HG03521 (cell line): Measurements from ENCODE around the gene CASP6.
"Not testable (repeated sequence)": the region's sequence is repeated elsewhere in the genome, so short reads cannot be mapped to it uniquely, and the experiment has no call there.

Source experiments
- ATAC-seq: cut with Tn5 transposase; IDR thresholded peaks from one replicate; pipeline ENCODE4 v1.9.1; 2021; ENCODE audit warnings: mild to moderate bottlenecking, moderate library complexity; ENCODE audit not compliant: unreplicated experiment

CASP6 gene

DNA sequence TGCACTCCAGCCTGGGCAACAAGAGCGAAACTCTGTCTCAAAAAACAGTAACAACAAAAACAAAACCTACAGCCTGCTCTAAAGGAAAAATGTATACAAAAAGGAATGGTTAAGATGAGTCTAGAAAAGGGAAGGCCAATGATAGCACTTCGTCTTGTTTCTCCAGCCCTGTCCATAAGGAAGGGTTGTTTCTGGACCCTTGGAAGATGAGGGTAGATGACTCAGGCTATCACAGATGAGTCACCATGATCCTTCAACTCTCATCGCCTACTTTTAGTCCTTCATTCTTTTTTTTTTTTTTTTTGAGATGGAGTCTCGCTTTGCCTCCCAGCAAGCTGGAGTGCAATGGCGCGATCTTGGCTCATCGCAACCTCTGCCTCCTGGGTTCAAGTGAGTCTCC lies 17.8 kb upstream of the CASP6 start:
- no peak for ATAC-seq

DNA sequence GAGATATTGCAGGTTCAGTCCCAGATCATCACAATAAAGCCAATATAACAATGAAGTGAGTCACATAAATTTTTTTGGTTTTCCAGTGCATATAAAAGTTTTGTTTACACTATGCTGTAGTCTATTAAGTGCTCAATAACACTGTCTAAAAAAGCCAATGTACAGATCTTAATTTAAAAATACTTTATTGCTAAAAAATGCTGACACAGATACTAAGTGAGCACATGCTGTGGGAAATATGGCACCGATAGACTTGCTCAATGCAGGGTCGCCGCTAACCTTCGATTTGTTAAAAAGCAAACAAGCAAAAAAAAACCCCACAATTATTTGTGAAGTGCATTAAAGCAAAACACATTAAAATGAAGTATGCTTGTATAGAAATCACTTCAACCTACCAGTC lies 16.4 kb upstream of the CASP6 start:
- no peak for ATAC-seq

DNA sequence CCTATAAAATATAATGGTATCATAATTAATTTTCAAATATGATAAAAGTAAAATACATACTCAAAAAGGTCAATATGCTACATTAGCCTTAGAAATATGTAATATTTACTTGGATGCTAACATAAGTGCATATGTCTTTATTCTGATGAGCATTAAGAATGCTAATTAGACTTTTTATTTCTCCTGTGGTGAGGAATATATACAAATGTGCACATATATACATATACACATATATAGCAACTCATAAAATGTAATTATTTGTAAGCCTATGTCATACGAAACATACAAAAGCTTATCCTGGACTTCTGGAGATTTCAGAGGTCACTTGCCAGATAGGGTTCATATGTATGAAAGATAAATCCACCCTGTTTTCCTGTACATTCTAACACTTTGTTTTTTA lies 15.5 kb upstream of the CASP6 start:
- ATAC-seq: no peak

DNA sequence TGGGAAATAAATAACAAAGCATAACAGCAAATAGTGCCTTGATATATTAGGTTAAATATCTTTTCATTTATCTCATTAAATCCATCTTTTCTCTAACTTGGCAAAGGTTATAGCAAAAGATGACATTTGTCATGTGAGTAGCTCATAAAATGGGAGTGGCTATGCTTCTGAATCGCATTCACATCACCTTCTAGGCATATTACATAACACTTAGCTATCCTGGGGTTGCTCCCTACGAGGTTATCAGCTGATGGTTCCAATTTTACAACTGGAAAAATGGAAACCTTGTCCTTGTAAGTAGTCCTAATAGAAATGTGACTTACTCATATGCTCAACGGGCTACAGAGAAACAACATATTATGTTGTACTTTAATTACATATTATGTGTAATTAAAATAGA lies 10.3 kb upstream of the CASP6 start:
- ATAC-seq: no peak

DNA sequence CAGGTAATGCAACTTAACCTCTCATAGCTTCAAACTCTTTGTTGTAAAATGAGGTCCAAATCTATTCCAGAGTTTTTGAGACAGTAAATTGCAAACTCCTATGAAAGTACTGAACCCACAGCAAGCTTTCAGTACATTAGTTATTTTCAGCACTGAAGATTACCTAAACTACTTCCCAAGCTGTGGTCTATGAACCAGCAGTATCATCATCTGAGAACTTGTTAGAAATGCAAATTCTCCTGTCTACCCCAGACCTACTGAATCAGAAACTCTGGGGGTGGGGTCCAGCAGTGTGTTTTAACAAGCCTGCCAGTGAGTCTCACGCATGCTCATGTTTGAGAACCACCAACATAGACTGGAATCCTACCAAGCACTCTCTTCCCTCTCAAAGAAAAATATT lies 5.7 kb upstream of the CASP6 start:
- ATAC-seq: peak; percentile 89

DNA sequence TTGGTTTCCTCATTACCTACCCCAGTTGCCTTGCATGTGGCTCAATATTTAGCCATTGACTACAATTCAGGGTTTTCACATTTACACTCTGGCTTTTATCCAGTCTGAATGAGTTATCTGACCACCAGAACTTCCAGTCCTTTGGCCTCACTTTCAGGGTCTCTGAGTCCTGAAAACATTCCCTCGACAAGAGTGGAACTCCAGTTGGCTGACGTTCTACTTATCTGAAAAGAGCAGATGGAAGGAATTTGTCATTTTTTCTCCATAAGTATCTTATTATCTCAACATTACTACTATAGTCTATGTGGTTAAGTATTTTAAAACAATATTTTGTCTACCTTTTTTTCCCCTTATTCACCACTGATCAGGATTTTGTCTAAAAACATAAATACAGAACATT lies 5.2 kb upstream of the CASP6 start:
- ATAC-seq: no peak

DNA sequence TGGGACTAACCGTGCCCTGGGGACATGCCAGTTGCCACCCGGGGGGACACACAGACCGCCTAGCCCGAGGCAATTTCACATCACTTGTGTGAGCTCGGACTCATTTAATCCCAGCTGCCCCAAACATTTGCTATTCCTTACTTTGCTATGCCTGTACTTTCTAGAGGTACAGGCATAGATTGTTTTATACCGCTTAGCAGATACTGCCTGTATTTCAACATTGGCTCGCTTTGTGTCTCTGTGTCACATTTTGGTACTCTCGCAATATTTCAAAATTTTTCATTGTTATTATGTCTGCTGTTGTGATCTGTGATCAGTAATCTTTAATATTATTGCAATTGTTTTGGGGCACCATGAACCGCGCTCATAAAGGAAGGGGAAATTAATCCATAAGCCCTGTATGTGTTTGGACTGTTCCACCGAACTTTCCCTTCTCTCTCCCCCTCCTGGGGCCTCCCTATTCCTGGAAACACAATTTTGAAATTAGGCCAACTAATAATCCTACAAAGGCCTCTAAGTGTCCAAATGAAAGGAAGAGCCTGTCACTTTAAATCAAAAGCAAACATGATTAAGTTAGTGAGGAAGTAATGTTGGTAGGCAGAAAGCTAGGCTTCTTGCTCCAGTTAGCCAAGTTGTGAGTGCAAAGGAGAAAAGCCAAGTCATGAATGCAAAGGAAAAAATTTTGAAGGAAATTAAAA lies 568 bp upstream of the CASP6 start:
- no peak for ATAC-seq

DNA sequence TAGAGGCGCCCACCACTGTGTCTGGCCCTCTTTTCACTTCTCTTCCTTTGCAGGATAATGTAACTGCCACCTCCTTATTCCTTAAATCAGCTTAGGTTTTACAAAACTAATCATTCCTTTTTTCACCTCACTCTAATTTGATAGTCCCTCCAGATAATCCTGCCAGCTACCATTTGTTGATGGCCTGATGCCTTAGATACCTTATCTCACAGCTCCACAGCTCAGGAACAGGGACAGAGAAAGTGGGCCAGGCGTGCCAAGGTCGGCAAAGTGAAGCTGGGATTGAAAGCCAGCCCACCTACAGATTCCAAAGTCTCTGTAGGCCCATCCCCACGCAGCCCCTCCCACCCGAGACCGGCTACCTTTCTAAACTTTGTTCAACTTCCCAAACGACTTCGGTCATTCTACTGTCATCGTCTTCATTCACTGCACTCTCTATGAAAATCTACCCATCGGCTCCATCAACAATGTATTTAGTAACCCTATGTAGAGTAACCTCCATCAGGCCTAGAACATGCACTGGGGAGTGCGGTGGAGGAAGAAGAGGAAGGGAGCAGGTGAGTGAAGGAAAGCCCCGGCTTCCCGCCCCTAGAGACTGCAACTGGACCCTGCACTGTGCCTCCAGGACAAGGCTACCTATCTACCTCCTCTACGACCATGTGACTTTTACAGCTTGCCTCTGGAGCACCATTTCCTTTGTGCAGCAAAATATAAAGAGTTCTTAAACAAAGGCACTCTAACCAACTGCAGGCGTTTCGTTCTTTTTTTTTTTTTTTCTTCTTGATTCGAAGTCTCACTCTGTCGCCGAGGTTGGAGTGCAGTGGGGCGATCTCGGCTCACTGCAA lies 1.5 kb downstream of the CASP6 start:
- no peak for ATAC-seq

DNA sequence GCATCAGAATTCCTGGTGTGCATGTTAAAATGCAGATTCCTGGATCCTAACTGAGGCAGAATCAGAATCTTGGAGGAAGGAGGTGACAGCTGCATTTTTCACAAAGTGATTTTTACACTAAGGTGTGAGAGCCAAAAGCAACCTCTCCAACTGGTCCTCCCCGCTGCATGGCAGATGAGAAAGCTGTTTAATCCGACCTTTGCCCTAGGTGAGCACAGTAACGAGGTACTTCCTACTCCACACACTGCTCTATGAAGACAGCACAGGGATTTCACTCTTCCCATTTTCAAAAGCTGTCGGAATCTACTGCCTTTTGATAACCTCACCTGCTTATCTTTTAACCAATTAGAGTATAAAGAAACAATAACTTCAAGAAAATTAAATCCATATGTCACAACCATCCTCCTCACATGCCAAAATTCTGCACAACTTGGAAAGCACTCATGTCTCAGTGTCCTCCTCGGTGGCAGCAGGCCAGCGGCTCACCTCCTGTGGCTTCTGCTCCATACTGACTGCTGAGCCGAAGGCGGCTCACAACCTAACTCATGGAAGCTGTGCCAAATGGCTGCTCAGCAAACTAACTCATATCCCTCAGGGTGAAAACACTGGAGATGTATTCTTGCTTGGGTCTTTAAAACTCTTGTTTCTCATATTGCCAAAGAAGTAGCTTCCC lies 3.6 kb downstream of the CASP6 start:
- no peak for ATAC-seq

DNA sequence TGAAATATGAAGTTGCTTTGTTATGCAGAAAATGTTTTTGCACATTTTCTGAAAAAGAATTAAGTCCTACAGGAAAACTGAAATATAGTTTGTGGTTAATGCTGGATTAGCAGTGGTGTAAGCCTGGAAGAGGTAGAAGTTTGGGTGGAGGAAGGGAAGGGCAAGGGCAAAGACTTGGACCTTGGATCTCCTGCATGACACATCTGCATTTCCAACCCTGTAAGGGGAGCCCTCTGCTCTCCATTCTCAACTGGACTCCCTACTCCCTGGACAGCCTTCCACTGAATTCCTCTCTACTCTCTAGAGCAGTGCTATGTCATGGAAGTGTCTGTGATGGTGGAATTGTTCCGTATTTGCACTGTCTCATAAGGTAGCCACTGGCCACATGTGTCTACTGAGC lies 4.6 kb downstream of the CASP6 start:
- no peak for ATAC-seq

DNA sequence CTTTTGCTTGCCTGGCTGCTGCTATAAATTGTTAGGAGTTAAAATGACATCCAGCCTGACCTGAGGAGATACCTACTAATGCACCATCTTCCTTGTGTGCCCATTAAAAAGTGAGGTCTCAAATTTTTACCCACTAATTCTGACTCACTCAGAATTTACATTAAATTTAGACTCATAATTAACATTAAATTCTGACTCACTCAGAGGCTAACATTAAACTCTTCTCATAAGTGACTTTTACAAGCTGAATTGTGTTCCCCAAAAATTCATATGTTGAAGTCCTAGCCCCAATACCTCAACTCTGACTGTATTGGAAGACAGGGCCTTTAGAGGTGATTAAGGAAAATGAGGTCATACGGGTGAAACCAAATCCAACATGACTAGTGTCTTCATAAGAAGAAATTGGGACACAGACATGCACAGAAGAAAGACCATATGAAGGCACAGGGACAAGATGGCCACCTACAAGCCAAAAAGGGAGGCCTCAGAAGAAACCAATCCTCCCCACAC lies 11.8 kb downstream of the CASP6 start:
- no peak for ATAC-seq

DNA sequence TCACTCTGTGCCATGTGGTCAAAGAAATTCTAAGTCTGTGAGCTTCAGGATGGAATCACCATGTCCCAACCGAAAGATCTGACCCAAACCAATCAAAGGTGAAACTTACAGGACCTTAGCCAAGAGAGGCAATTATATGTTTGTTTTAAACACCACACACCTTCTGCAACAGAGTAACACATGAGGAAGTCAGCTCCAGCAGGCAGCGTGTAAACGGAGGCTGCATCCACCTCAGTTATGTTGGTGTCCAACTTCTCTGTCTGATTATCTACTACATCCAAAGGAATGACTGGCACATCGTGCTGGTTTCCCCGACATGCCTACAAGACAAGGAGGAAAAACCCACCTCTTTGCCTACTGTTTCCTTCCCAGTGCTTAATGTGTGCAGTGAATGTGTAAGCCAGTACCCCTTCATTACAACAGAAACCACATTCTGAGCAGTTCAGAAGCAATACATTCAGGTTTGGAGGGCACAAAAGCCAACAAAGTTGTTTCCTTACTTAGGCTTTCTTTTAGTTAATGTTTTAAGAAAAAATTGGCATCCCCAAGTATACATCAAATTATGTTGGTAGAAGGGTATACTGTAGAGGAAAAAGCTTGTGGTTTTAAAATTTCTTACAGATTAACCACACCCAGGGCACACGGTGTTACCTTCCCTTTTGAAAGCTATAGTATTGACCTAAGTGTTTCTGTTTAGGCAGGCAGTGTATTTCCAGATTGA lies 12.4 kb downstream of the CASP6 start:
- peak; percentile 62 for ATAC-seq

DNA sequence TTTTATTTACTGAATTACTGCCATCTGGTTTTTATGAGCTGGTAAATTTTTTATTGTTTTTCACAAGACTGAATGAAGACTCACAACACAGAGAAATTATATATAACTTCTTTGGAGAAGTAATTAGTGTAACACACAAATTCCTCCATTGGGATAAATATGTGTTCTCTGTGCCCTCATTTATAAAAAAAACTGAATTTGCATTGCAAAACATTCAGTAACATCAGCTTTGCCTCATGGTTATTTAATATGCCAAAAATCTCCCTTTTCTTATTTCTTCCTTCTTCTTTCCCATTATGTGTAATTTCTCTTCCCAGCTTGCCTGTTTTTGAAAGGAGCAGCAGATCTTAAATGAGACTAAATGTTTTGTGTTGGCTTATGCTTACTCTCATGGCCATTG lies 18.5 kb downstream of the CASP6 start:
- ATAC-seq: no peak

DNA sequence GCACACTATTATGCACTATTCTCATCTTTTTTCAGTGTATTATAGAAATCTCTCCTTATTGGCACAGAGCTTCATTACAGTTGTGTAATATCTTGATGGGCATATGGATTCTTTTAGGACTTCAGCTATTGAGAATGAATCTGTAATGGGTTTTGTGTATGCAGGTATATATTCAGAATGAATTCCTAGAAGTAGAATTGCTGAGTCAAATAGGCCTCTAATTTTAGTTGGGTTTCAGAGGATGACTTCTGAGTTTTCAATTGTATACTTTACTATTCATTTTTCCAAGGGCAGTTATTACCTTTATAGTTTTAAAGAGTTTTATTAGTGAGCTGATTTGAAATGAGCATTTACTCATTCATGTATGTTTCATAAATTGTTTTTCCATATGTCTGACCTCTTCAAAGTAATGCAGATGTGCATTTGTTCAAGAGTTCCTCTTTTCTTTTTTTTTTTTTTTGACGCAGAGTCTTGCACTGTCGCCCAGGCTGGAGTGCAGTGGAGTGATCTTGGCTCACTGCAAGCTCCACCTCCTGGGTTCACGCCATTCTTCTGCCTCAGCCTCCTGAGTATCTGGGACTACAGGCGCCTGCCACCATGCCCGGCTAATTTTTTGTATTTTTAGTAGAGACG lies 19.5 kb downstream of the CASP6 start:
- no peak for ATAC-seq

DNA sequence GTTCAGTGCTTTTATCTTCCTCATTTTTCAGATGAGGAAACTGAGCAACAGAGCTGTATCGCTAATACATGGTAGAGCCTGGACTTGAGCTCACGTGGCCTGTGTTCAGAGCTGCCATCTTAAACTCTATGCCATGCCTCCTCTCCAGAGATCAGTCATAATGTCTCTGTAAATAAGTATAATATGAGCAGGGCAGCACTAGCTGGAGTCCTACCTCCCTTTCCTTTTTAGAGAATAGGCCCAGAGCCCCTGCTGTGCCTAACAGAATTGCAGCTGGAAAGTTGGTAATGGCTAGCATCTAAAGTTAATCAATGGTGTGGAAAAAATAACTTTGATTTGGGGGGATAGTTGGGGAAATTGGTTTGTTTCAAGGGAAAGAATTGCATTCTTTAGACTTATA lies 20.4 kb downstream of the CASP6 start:
- ATAC-seq: no peak

DNA sequence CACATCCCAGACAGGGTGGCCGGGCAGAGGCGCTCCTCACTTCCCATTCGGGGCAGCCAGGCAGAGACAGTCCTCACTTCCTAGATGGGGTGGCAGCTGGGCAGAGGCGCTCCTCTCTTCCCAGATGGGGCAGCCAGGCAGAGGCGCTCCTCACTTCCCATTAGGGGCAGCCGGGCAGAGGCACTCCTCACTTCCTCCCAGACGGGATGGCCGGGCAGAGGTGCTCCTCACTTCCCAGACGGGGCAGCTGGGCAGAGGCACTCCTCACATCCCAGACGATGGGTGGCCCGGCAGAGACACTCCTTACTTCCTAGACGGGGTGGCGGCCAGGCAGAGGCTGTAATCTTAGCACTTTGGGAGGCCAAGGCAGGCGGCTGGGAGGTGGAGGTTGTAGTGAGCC lies 24.3 kb downstream of the CASP6 start:
- not testable (repeated sequence) for ATAC-seq

DNA sequence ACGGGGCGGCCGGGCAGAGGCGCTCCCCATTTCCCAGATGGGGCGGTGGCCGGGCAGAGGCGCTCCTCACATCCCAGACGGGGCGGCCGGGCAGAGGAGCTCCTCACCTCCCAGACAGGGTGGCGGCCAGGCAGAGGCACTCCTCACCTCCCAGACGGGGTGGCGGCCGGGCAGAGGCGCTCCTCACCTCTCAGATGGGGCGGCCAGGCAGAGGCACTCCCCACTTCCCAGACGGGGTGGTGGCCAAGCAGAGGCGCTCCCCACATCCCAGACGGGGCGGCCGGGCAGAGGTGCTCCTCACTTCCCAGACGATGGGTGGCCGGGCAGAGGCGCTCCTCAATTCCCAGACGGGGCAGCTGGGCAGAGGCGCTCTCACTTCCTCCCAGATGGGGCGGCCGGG lies 24.8 kb downstream of the CASP6 start:
- not testable (repeated sequence) for ATAC-seq

DNA sequence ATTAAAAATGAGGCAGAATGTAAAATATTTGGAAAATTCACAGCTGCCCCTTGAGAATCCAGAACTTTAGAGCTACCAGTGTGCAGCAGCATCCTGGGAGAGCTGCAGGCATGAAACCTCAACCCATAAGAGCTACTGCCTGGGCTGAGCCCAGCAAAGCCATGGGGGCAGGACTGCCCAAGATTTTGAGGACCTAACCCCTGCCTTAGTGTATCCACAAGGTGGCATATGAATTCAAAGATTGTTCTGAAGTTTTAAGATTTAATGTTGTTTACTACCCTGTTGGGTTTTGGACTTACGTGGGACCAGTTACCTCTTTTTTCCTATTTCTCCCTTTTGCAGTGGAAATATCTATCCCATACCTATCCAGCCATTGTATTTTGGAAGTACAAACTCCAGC lies 26.4 kb downstream of the CASP6 start:
- no peak for ATAC-seq

DNA sequence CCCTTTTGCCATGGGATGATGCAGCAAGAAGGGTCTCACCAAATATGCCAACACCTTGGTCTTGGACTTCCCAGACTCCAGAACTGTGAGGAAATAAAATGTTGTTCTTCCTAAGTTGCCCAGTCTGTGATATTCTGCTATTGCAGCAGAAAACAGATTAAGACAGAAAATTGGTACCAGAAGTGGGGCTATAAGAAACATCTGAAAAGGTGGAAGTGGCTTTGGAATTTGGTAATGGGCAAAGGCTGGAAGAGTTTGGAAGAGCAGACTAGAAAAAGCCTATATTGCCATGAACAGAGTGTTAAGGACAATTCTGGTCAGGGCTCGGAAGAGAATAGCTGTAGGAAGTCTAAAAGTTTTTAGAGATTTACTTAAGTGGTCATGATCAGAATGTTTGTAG lies 27.4 kb downstream of the CASP6 start:
- no peak for ATAC-seq

DNA sequence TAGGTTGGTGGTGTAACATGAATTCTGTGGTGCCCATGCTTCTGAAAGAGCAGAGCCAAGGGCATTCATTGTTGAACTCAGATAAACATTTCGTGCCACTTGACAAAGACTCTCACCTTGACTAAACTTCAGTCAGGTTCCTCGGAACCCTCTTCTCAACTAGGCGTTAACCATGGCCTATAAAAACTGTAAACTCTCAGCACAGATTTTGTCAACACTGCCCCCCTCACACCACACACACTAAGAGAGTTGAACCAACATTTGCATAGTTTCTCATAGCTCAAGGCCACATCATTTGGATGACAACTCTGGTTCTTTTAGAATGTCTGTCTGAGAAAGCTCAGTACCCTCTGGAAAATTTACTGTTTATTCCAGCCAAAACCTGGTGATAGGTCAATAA lies 28.1 kb downstream of the CASP6 start:
- ATAC-seq: no peak

DNA sequence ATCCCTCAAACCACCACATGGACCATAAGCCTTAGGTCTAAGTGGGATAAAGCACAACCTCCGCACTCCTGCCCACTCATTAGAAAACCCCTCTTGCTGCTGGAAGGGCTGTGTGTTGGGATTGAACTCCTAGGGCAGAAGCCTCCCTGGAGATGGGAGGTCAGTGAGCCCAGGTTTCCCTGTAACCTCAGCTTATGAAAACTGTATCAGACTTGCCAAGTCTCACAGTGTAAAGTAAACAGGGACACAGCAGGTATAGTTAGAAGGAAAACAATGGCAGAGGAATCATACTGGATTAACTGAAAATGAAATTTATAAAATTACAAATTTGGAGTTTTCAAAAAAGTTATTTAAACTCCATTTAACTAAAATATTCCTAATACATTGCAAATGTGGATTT lies 29.9 kb downstream of the CASP6 start:
- ATAC-seq: no peak
